Transverse colon (tissue), 4 donors: ENCODE results near the gene TENM4. TPM values are rescaled to one million over a fixed set of nuclear protein-coding genes. Genes with fewer than 3 reads are reported as not detected.

ENCODE experiments used
- DNase-seq: peaks from one replicate; pipeline ENCODE4 v3.0.0-alpha.2; 2019
- H3K27ac ChIP-seq, 4 donors: fragments of 200-600 bp; sonication (generic); 2 replicates each; pipeline ENCODE4 v1.5.1; 2016 to 2018; ENCODE audit warnings: inconsistent platforms in 4 of 4
- H3K27me3 ChIP-seq: fragments of 200-600 bp; sonication (generic); 2 replicates; pipeline ENCODE4 v1.5.1; 2017; ENCODE audit warnings: inconsistent platforms
- H3K36me3 ChIP-seq, 4 donors: fragments of 200-600 bp; sonication (generic); 2 replicates each; pipeline ENCODE4 v1.5.1; 2017 to 2019; ENCODE audit warnings: inconsistent platforms in 4 of 4
- H3K4me1 ChIP-seq, 4 donors: fragments of 200-600 bp; sonication (generic); 2 replicates each; pipeline ENCODE4 v1.5.1; 2017 to 2020; ENCODE audit warnings: inconsistent platforms in 4 of 4
- H3K4me3 ChIP-seq, 4 donors: fragments of 200-600 bp; sonication (generic); 1 replicate in 1 of 4; 2 replicates in 3 of 4; pipeline versions ENCODE4 v1.5.1 to v1.6.1; 2017 to 2019; ENCODE audit warnings: inconsistent platforms in 4 of 4
- H3K9me3 ChIP-seq, 2 donors: fragments of 200-600 bp; sonication (generic); 2 replicates each; pipeline ENCODE4 v1.5.1; 2017 to 2019; ENCODE audit warnings: inconsistent platforms in 2 of 2
- EP300 ChIP-seq: sonication (generic); formaldehyde crosslinking; IDR thresholded peaks from one replicate; pipeline ENCODE4 v1.6.1; 2017; ENCODE audit warnings: antibody characterized with exemption, low read depth
- POLR2A ChIP-seq: fragments of 450-650 bp; IDR thresholded peaks from one replicate; pipeline ENCODE4 v1.6.1; 2016; ENCODE audit warnings: antibody characterized with exemption, mild to moderate bottlenecking, moderate library complexity
- POLR2AphosphoS5 ChIP-seq, 3 donors: sonication (generic); formaldehyde crosslinking; IDR thresholded peaks; one replicate each; pipeline ENCODE4 v1.6.1; 2016; ENCODE audit warnings: antibody characterized with exemption in 3 of 3
- WGBS, 2 donors: methylation state at CpG; one replicate each; pipeline ENCODE4 v1.1.5; 2018; ENCODE audit warnings: low coverage in 1 of 2; 5-methylcytosine and 5-hydroxymethylcytosine counted together
- in situ Hi-C, 4 donors: fragments of 200-750 bp; cut with MboI; loops; one replicate each; pipeline versions ENCODE4 v1.15.0 to v1.15.1; 2017; ENCODE audit warnings: low sequenced_read_pairs in 3 of 4, low pct_ligation_motif_present in 1 of 4, low pct_unique_long_range_greater_than_20kb in 1 of 4
- intact Hi-C: fragments of 100-400 bp; cut with DNase I; formaldehyde crosslinking; loops from one replicate; pipeline ENCODE4 v1.15.1; 2023; ENCODE audit warnings: low total_unique reads
- total RNA-seq, 4 donors: library from RNA; depleted of rRNA; stranded (reverse); fragments of >200 nt; gene quantifications; one replicate each; pipeline ENCODE4 v1.1.0, GENCODE V29; 2016
- TF ChIP-seq, protein P1 (sequence below), 5 experiments: fragments of 200-600 bp in 3 of 5; fragments of 450-650 bp in 2 of 5; sonication (generic) in 3 of 5; IDR thresholded peaks; 1 replicate in 2 of 5; 2 replicates in 3 of 5; pipeline ENCODE4 v1.5.1; 2016 to 2017; ENCODE audit warnings: antibody characterized with exemption in 5 of 5, inconsistent platforms in 3 of 5, mild to moderate bottlenecking in 2 of 5, moderate library complexity in 1 of 5

The TENM4 gene
- total RNA-seq, 4 donors from 2014 or later = 0.14 to 0.79 (median 0.39) TPM

DNA sequence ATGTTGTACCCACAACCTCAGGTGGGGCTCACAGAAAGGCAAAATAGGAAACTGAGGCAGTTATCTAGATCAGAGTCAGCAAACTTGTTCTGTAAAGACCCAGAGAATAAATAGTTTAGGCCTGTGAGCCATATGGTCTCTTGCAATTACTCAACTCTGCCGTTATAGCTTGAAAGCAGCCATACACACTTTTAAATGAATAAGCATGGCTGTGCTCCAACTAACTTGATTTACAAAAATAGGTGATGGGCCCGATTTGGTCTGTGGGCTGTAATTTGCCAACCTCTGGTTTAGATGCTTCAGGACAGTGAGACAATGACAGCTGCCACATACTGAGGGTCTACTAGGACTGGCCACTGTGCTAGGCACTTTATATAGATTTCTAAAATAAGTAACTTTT is 667.3 kb downstream of the TENM4 start:
- TF ChIP-seq POLR2AphosphoS5 (IDR thresholded peaks at IDR 0.05) (no peak), POLR2A (no peak), EP300 (no peak)
- TF ChIP-seq, protein P1, sequence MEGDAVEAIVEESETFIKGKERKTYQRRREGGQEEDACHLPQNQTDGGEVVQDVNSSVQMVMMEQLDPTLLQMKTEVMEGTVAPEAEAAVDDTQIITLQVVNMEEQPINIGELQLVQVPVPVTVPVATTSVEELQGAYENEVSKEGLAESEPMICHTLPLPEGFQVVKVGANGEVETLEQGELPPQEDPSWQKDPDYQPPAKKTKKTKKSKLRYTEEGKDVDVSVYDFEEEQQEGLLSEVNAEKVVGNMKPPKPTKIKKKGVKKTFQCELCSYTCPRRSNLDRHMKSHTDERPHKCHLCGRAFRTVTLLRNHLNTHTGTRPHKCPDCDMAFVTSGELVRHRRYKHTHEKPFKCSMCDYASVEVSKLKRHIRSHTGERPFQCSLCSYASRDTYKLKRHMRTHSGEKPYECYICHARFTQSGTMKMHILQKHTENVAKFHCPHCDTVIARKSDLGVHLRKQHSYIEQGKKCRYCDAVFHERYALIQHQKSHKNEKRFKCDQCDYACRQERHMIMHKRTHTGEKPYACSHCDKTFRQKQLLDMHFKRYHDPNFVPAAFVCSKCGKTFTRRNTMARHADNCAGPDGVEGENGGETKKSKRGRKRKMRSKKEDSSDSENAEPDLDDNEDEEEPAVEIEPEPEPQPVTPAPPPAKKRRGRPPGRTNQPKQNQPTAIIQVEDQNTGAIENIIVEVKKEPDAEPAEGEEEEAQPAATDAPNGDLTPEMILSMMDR (IDR thresholded peaks at IDR 0.05) = no peak
- WGBS, 2 donors = 61 to 73% methylated on average over 2 of the region's 2 CpGs
- no peaks in the 10 kb centered on the region for H3K4me1 ChIP-seq
- H3K9me3 ChIP-seq = no peaks in the 10 kb centered on the region
- H3K27ac ChIP-seq = no peak overlapping the region
- no peaks in the 10 kb centered on the region for H3K27me3 ChIP-seq
- no peak overlapping the region for H3K4me3 ChIP-seq
- intact Hi-C loops (no loop called here), in situ Hi-C loops (no loop called here)
- no peak for DNase-seq
- no peaks in the 10 kb centered on the region for H3K36me3 ChIP-seq

DNA sequence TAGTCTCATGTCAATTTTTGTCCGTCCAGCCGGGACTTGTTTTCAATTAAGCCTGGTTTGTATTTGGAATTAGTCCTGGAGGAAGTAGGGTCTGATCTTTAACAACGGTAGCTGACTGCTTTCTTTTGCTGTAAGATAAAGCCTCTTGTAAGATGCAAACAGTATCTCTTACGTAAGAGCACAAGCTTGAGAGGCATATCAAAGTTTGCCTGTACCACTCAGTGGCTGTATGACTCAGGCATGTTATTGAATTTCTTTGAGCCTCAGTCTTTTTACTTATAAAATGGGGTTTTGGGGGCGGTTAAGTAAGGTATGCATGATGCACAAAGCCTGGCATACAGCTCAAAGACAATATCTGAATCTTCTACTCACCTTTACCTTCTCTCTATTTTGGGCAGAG is 667.8 kb downstream of the TENM4 start:
- H3K36me3 ChIP-seq = no peaks in the 10 kb centered on the region
- no peaks in the 10 kb centered on the region for H3K27me3 ChIP-seq
- in situ Hi-C loops (no loop called here), intact Hi-C loops (no loop called here)
- H3K27ac ChIP-seq = no peak overlapping the region
- 81 to 93% methylated on average over 3 to 5 of the region's 5 CpGs for WGBS, 2 donors
- H3K9me3 ChIP-seq = no peaks in the 10 kb centered on the region
- no peak for DNase-seq
- no peaks in the 10 kb centered on the region for H3K4me1 ChIP-seq
- H3K4me3 ChIP-seq = no peak overlapping the region
- TF ChIP-seq POLR2AphosphoS5 (IDR thresholded peaks at IDR 0.05) (no peak), EP300 (no peak), POLR2A (no peak)
- TF ChIP-seq, protein P1 (IDR thresholded peaks at IDR 0.05) = no peak

DNA sequence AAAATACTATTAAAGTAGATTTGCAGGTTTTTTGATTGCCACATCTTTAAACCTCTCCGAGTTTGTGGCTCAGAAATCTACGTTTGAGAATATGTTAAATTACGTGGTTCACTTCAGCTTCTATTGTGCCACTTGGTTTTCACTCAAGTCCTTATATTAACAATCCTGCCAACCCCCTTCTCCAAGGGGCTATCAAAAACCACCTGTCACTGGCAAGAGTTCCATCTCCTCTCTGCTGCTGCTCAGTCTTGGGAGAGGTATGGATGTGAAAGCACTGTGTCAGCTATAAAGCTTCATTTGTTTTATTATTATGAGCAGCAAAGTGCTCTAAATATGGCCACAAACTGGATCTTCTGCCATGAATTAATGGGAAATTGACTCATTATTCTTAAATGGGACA is 668.6 kb downstream of the TENM4 start:
- DNase-seq = no peak
- Histone ChIP-seq H3K27me3 (no peaks in the 10 kb centered on the region), H3K4me1 (no peaks in the 10 kb centered on the region), H3K4me3 (no peak overlapping the region), H3K9me3 (no peaks in the 10 kb centered on the region), H3K27ac (no peak overlapping the region), H3K36me3 (no peaks in the 10 kb centered on the region)
- intact Hi-C loops = no loop called here
- WGBS, 2 donors = 89 to 90% methylated on average over 3 of the region's 3 CpGs
- TF ChIP-seq POLR2AphosphoS5 (IDR thresholded peaks at IDR 0.05) (no peak), POLR2A (no peak), EP300 (no peak)
- TF ChIP-seq, protein P1 (IDR thresholded peaks at IDR 0.05) = no peak
- in situ Hi-C loops = no loop called here

DNA sequence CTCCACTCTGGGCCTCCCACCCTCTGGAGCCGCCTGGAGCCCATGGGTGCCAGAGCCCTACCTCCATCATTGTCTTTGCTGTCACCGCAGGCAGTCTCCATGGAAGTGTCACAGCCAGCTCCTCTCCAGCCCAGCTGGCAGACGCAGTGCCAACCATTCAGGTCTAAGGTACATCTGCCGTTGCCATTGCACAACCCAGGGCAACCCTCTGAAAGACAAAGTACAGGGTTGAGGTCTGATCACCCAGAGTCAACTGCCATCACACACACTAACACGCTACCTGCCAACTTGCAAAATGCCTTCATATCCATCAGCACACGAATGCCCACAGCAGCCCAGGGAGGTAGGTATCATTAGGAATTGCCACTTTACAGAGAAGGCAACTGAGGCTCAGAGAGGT is 669.9 kb downstream of the TENM4 start:
- no peaks in the 10 kb centered on the region for H3K36me3 ChIP-seq
- 89% methylated on average over 6 of the region's 6 CpGs; no CpG with 5 or more reads in 1 of the 2 donors for WGBS, 2 donors
- intact Hi-C loops (no loop called here), in situ Hi-C loops (no loop called here)
- no peak for DNase-seq
- H3K27me3 ChIP-seq = no peaks in the 10 kb centered on the region
- H3K4me1 ChIP-seq = no peaks in the 10 kb centered on the region
- H3K27ac ChIP-seq = no peak overlapping the region
- no peak overlapping the region for H3K4me3 ChIP-seq
- no peaks in the 10 kb centered on the region for H3K9me3 ChIP-seq
- TF ChIP-seq POLR2A (no peak), POLR2AphosphoS5 (IDR thresholded peaks at IDR 0.05) (no peak), EP300 (no peak)
- TF ChIP-seq, protein P1 (IDR thresholded peaks at IDR 0.05) = no peak
